ENCODE results near the gene FPR2.

FPR2 gene

DNA sequence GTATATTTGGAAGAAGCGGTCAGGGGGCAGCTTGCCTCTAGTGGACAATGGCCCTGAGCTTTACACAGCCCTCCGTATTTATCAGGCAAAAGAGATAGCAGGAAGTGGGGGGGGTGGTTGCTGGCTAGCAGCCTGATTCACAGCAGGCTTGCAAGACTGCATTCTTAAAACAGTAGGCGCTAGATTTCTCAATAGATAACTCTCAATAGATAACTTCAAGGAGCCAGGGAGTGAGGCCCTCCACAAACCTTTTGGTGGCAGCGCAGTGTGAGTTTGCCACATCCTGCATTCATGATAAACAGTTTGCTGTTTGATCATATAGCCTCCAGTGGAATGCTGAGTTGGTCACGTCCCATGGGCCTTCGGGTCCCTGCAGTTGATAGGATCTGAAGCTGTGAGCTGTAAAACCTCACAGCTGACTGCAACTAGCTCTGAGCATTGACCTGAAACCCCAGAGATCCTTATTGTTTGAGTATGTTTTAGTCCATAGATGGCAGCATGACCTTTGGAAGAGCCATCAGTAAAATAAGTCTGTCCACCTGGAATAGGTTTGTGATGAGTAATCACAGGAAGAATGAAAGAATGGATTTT is 46.2 kb downstream of the FPR2 start:
- no peak for DNase-seq
- Histone ChIP-seq H3K27ac (no peak overlapping the region), H3K36me3 (no peaks in the 10 kb centered on the region), H3K4me3 (ENCODE audit: low read depth, low read length) (no peak overlapping the region), H3K9me3 (ENCODE audit: severe bottlenecking) (peaks cover 10% of the 10 kb centered on the region), H3K27me3 (ENCODE audit: insufficient read depth, low read depth, severe bottlenecking) (peaks cover 75% of the 10 kb centered on the region)
- TF ChIP-seq, protein P1, sequence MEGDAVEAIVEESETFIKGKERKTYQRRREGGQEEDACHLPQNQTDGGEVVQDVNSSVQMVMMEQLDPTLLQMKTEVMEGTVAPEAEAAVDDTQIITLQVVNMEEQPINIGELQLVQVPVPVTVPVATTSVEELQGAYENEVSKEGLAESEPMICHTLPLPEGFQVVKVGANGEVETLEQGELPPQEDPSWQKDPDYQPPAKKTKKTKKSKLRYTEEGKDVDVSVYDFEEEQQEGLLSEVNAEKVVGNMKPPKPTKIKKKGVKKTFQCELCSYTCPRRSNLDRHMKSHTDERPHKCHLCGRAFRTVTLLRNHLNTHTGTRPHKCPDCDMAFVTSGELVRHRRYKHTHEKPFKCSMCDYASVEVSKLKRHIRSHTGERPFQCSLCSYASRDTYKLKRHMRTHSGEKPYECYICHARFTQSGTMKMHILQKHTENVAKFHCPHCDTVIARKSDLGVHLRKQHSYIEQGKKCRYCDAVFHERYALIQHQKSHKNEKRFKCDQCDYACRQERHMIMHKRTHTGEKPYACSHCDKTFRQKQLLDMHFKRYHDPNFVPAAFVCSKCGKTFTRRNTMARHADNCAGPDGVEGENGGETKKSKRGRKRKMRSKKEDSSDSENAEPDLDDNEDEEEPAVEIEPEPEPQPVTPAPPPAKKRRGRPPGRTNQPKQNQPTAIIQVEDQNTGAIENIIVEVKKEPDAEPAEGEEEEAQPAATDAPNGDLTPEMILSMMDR (IDR thresholded peaks at IDR 0.05; ENCODE audit: low read depth, low read length) = no peak

GRCh38 chr19:51807925-51808324 is 46.9 kb downstream of the FPR2 start:
- Histone ChIP-seq H3K27ac (no peak overlapping the region), H3K36me3 (no peaks in the 10 kb centered on the region), H3K4me3 (ENCODE audit: low read depth, low read length) (no peak overlapping the region), H3K9me3 (ENCODE audit: severe bottlenecking) (peaks cover 13% of the 10 kb centered on the region), H3K27me3 (ENCODE audit: insufficient read depth, low read depth, severe bottlenecking) (peaks cover 80% of the 10 kb centered on the region)
- DNase-seq = no peak
- TF ChIP-seq, protein P1 (IDR thresholded peaks at IDR 0.05; ENCODE audit: low read depth, low read length) = no peak

- no peaks in the 10 kb centered on the region for H3K36me3 ChIP-seq
- no peak for DNase-seq
- no peak overlapping the region for H3K27ac ChIP-seq
- H3K4me3 ChIP-seq (ENCODE audit: low read depth, low read length) = no peak overlapping the region
- H3K27me3 ChIP-seq (ENCODE audit: insufficient read depth, low read depth, severe bottlenecking) = peaks cover 80% of the 10 kb centered on the region
- H3K9me3 ChIP-seq (ENCODE audit: severe bottlenecking) = peaks cover 13% of the 10 kb centered on the region
- TF ChIP-seq, protein P1 (IDR thresholded peaks at IDR 0.05; ENCODE audit: low read depth, low read length) = no peak
Measured at GRCh38 chr19:51808333-51808986, 47.5 kb downstream of the FPR2 start.

DNA sequence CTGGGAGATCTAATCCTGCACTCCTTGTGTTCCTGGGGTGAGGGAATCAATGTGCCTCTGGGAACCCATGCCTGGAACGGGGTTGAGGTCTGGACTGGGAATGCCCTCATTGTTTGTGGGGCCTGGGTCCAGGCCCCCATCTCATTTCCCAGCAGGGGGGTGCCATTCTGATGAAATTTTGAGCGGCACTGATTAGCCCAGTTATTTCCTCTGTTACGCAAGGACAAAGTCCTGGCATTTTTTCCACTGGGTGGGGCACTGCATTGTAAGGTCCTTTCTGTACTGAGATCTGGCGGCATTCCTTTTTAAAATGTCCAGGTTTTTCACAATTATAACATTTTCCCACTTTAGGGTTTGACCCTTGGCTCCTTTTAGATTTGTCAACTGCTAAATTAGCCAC is 48.8 kb downstream of the FPR2 start:
- H3K27ac ChIP-seq = no peak overlapping the region
- TF ChIP-seq, protein P1 (IDR thresholded peaks at IDR 0.05; ENCODE audit: low read depth, low read length) = no peak
- H3K27me3 ChIP-seq (ENCODE audit: insufficient read depth, low read depth, severe bottlenecking) = peaks cover 82% of the 10 kb centered on the region
- H3K36me3 ChIP-seq = no peaks in the 10 kb centered on the region
- peaks cover 17% of the 10 kb centered on the region for H3K9me3 ChIP-seq (ENCODE audit: severe bottlenecking)
- no peak overlapping the region for H3K4me3 ChIP-seq (ENCODE audit: low read depth, low read length)
- no peak for DNase-seq

- Histone ChIP-seq H3K9me3 (ENCODE audit: severe bottlenecking) (peaks cover 18% of the 10 kb centered on the region), H3K4me3 (ENCODE audit: low read depth, low read length) (no peak overlapping the region), H3K27me3 (ENCODE audit: insufficient read depth, low read depth, severe bottlenecking) (peaks cover 84% of the 10 kb centered on the region), H3K27ac (no peak overlapping the region), H3K36me3 (no peaks in the 10 kb centered on the region)
- TF ChIP-seq, protein P1 (IDR thresholded peaks at IDR 0.05; ENCODE audit: low read depth, low read length) = 0 out of 2 replicates have a peak, but pooled peaks have one; percentile 10
- DNase-seq = peak; percentile 9
Measured at GRCh38 chr19:51810223-51810622, 49.2 kb downstream of the FPR2 start.
